GM12878 (cell line): ENCODE results near the gene FGD5. TPM values are rescaled to one million over a fixed set of nuclear protein-coding genes. Genes with fewer than 3 reads are reported as not detected.

Experiments used
- ATAC-seq: fragments of 200-7000 bp; cut with Tn5 transposase; 3 replicates; pipeline ENCODE4 v1.9.1; 2020; ENCODE audit warnings: mild to moderate bottlenecking, moderate library complexity
- BruUV-seq: library from RNA; stranded (reverse); fragments of 400-500 nt; replicated peaks from 2 replicates; lab custom pipeline; 2021; lab: Mats Ljungman, UMichigan
- CTCF ChIA-PET: fragments of 300-600 bp; sonication (Branson Sonifier 250); formaldehyde crosslinking; extraction: SDS; loops from one replicate; lab custom pipeline; 2021; ENCODE audit warnings: inconsistent platforms; lab: Yijun Ruan, JAX
- POLR2A ChIA-PET: fragments of 350-600 bp; formaldehyde crosslinking; extraction: SDS; loops from one replicate; lab custom pipeline; 2021; ENCODE audit warnings: inconsistent platforms; lab: Charles Lee
- RAD21 ChIA-PET: fragments of 300-600 bp; sonication (Branson Sonifier 250); formaldehyde crosslinking; loops from one replicate; lab custom pipeline; 2023; ENCODE audit warnings: antibody characterized with exemption; ENCODE audit not compliant: unreplicated experiment; lab: Charles Lee
- SMC1A ChIA-PET: fragments of 300-600 bp; sonication (Branson Sonifier 250); formaldehyde crosslinking; loops from one replicate; lab custom pipeline; 2023; ENCODE audit not compliant: unreplicated experiment, uncharacterized antibody; lab: Charles Lee
- DNase-seq: peaks from one replicate; pipeline ENCODE4 v3.0.0-alpha.2; 2011; ENCODE audit warnings: low read depth, low spot score
- FAIRE-seq: peaks from 3 replicates; lab custom pipeline; 2011; peaks lifted over from hg19 to GRCh38; lab: Jason Lieb, UNC
- H2AFZ ChIP-seq: 2 replicates; pipeline ENCODE4 v1.6.0; 2011; ENCODE audit warnings: low read depth, low read length, control low read depth; ENCODE audit not compliant: control insufficient read depth
- H3K27ac ChIP-seq: 2 replicates; pipeline ENCODE4 v1.5.1; 2011; ENCODE audit warnings: control low read depth; ENCODE audit not compliant: control insufficient read depth, insufficient read depth
- H3K27me3 ChIP-seq, 2 experiments: replicated peaks in 1 of 2; 2 replicates each; pipeline versions ENCODE4 v1.6.0 to v1.6.1; 2011; ENCODE audit warnings: low read length in 1 of 2; ENCODE audit not compliant: control insufficient read depth in 2 of 2, insufficient read depth in 2 of 2
- H3K36me3 ChIP-seq, 2 experiments: 2 replicates each; pipeline ENCODE4 v1.5.1; 2011; ENCODE audit warnings: low read length in 1 of 2; ENCODE audit not compliant: control insufficient read depth in 2 of 2, insufficient read depth in 2 of 2
- H3K4me1 ChIP-seq: 2 replicates; pipeline ENCODE4 v1.6.1; 2011; ENCODE audit warnings: mild to moderate bottlenecking, low read length, moderate library complexity, mixed read lengths; ENCODE audit not compliant: control insufficient read depth, insufficient read depth
- H3K4me2 ChIP-seq: 2 replicates; pipeline ENCODE4 v1.6.0; 2011; ENCODE audit warnings: control low read depth; ENCODE audit not compliant: control insufficient read depth, insufficient read depth
- H3K4me3 ChIP-seq: fragments of 200-600 bp; sonication (generic); 2 replicates; pipeline ENCODE4 v1.5.1; 2016
- H3K79me2 ChIP-seq: 2 replicates; pipeline ENCODE4 v1.6.0; 2011; ENCODE audit warnings: low read length; ENCODE audit not compliant: control insufficient read depth, insufficient read depth
- H3K9ac ChIP-seq: 2 replicates; pipeline ENCODE4 v1.8.0; 2011; ENCODE audit warnings: low read length, control low read depth, mixed read lengths; ENCODE audit not compliant: control insufficient read depth, insufficient read depth
- H3K9me3 ChIP-seq: replicated peaks from 3 replicates; pipeline ENCODE4 v1.5.1; 2011; ENCODE audit warnings: mild to moderate bottlenecking, low read length; ENCODE audit not compliant: control insufficient read depth, insufficient read depth
- H4K20me1 ChIP-seq: 2 replicates; pipeline ENCODE4 v1.6.0; 2011; ENCODE audit not compliant: control insufficient read depth, insufficient read depth
- ATF7 ChIP-seq: fragments of 450-650 bp; IDR thresholded peaks from 2 replicates; pipeline ENCODE4 v1.6.1; 2016; ENCODE audit warnings: low read depth, mild to moderate bottlenecking
- BMI1 ChIP-seq: fragments of 450-650 bp; IDR thresholded peaks from 2 replicates; pipeline ENCODE4 v1.6.1; 2016; ENCODE audit warnings: mild to moderate bottlenecking, moderate library complexity, borderline replicate concordance
- HCFC1 ChIP-seq: fragments of 150-350 bp; IDR thresholded peaks from 2 replicates; pipeline ENCODE4 v1.6.1; 2014; ENCODE audit warnings: low read length
- NFIC ChIP-seq: IDR thresholded peaks from 2 replicates; pipeline ENCODE4 v1.6.1; 2012; ENCODE audit warnings: low read depth, mild to moderate bottlenecking, inconsistent platforms, low read length, moderate library complexity
- NR2F1 ChIP-seq: fragments of 450-650 bp; conservative IDR thresholded peaks from 2 replicates; pipeline ENCODE4 v1.6.1; 2017; ENCODE audit warnings: mild to moderate bottlenecking
- POLR2A ChIP-seq: IDR thresholded peaks from 2 replicates; pipeline ENCODE4 v1.6.1; 2011; ENCODE audit warnings: low read depth, mild to moderate bottlenecking, low read length
- RAD21 ChIP-seq: IDR thresholded peaks from 2 replicates; pipeline ENCODE4 v1.6.1; 2011; ENCODE audit warnings: mild to moderate bottlenecking, low read depth, low read length, moderate library complexity; ENCODE audit not compliant: insufficient read depth
- RB1 ChIP-seq: fragments of 450-650 bp; formaldehyde crosslinking; IDR thresholded peaks from 2 replicates; pipeline ENCODE4 v1.6.1; 2017; ENCODE audit warnings: mild to moderate bottlenecking, borderline replicate concordance
- RUNX3 ChIP-seq: IDR thresholded peaks from 2 replicates; pipeline ENCODE4 v1.6.1; 2012; ENCODE audit warnings: low read length, inconsistent platforms
- SMC3 ChIP-seq: IDR thresholded peaks from 2 replicates; pipeline ENCODE4 v1.6.1; 2011; ENCODE audit warnings: low read length, improper control_type of control experiment, borderline replicate concordance
- SUZ12 ChIP-seq: fragments of 200-600 bp; sonication (generic); IDR thresholded peaks from one replicate; pipeline ENCODE4 v1.6.1; 2018; ENCODE audit warnings: antibody characterized with exemption, mild to moderate bottlenecking; ENCODE audit not compliant: unreplicated experiment
- YY1 ChIP-seq: IDR thresholded peaks from 2 replicates; pipeline ENCODE4 v1.6.1; 2011; ENCODE audit warnings: low read depth, mild to moderate bottlenecking, low read length
- ZNF622 ChIP-seq: fragments of 450-650 bp; IDR thresholded peaks from 2 replicates; pipeline ENCODE4 v1.6.1; 2017; ENCODE audit warnings: mild to moderate bottlenecking, inconsistent platforms
- WGBS: methylation state at CpG from one replicate; pipeline ENCODE4 v1.1.6; 2016; ENCODE audit warnings: low lambda C conversion rate; ENCODE audit not compliant: insufficient replicate concordance, insufficient coverage; ENCODE audit errors: missing lambda C conversion rate; 5-methylcytosine and 5-hydroxymethylcytosine counted together
- in situ Hi-C: fragments of 300-500 bp; cut with MboI; formaldehyde crosslinking; loops from 9 replicates; pipeline ENCODE4 v1.14.3; 2018; ENCODE audit warnings: mixed read lengths
- intact Hi-C: fragments of 100-400 bp; cut with micrococcal nuclease; formaldehyde crosslinking; loops from one replicate; pipeline ENCODE4 v1.14.2; 2022; ENCODE audit not compliant: unreplicated experiment
- polyA plus RNA-seq, 11 experiments: library from polyadenylated mRNA; depleted of rRNA in 4 of 11; unstranded in 6 of 11; stranded (reverse) in 5 of 11; fragments of >200 nt; fragmentation: Nextera tagmentation in 4 of 11; fragmentation: Illumina TruSeq in 1 of 11; extraction: Ambion mirVana in 4 of 11; extraction: Trizol in 1 of 11; gene quantifications; 1 replicate in 1 of 11; 2 replicates in 10 of 11; pipeline versions ENCODE4 v1.2.1 to v1.2.3, GENCODE V29; 2011 to 2016; ENCODE audit warnings: inconsistent platforms in 2 of 11, missing spikeins in 2 of 11, low read depth in 1 of 11
- total RNA-seq, 4 experiments: library from RNA; depleted of rRNA in 3 of 4; stranded (reverse); fragments of >200 nt in 3 of 4; fragmentation: Illumina TruSeq in 1 of 4; extraction: Trizol in 1 of 4; gene quantifications; 2 replicates each; pipeline versions ENCODE4 v1.2.1 to v1.2.3, GENCODE V29; 2013 to 2021
- TF ChIP-seq, protein P1 (sequence below): fragments of 450-650 bp; IDR thresholded peaks from 2 replicates; pipeline ENCODE4 v1.6.1; 2018; ENCODE audit warnings: mild to moderate bottlenecking, low read depth, moderate library complexity; ENCODE audit not compliant: partially characterized antibody
- TF ChIP-seq, protein P2 (sequence below): fragments of 150-350 bp; IDR thresholded peaks from 2 replicates; pipeline ENCODE4 v1.6.1; 2014; ENCODE audit warnings: mild to moderate bottlenecking, low read depth, low read length
- TF ChIP-seq, protein P3 (sequence below), 3 experiments: IDR thresholded peaks in 2 of 3; conservative IDR thresholded peaks in 1 of 3; 2 replicates each; pipeline ENCODE4 v1.5.1; 2011; ENCODE audit warnings: low read depth in 3 of 3, low read length in 3 of 3, mild to moderate bottlenecking in 3 of 3, control low read depth in 2 of 3, moderate library complexity in 2 of 3, inconsistent platforms in 1 of 3, mixed read lengths in 1 of 3; ENCODE audit not compliant: control insufficient read depth in 2 of 3, insufficient read depth in 1 of 3; ENCODE audit errors: extremely low read depth in 1 of 3

Gene FGD5
- total and polyA plus RNA-seq, 10 of the 15 experiments (the other 5 are each of a cell fraction or from before 2014, with no cell fraction given): 0.03 to 0.13 (median 0.11) TPM; not detected in 3

DNA sequence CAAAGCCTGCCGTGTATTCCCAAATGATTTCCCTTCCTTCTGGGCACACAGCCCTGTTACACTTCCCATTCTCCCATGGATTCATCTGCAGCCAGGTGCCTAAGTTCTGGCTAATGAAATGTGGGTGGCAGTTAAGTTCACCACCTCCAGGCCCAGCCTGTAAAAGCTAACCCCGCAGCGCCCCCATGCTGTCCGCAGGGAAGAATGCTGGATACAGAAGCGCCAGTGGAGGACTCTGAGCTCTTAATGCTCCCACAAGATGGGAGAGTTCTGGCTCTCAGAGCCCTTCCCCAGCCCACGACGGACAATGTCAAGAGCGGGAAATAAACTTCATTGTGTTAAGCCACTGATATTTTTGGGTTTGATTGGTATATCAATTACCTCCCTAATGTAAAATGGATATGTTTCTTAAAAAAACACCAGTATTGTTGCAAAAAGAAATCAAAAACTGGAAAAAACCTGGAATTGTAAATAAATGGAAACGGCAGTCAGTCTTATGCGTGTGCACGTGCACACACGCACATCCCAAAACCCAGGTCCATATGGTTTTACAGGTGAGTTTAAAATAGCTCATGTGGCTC is 37.7 kb upstream of the FGD5 start:
- intact Hi-C loops (loop anchor here (1.0 to 2.0 kb wide), 4 partner anchors 108 to 520 kb away; no protein-coding TSS in a partner anchor), in situ Hi-C loops (loop anchor here (5.0 kb wide), 1 partner anchor 109 kb away; no protein-coding TSS in a partner anchor)
- no TSS peak for BruUV-seq
- ChIA-PET CTCF (interaction anchor here (0.6 to 7.4 kb wide), 69 partner anchors 10 to 1778 kb away, joined by 3 to 321 read pairs (median 5); partner anchors contain the start of genes C3orf20, CCDC174 and NR2C2), SMC1A (interaction anchor here (0.5 to 9.7 kb wide), 53 partner anchors 10 to 884 kb away, joined by 3 to 274 read pairs (median 5); partner anchors contain the start of genes C3orf20 and CCDC174), POLR2A (interaction anchor here (1.0 to 1.4 kb wide), 3 partner anchors 99 to 144 kb away, joined by 3 to 4 read pairs (median 4); partner anchors contain the start of gene C3orf20), RAD21 (interaction anchor here (0.6 to 6.2 kb wide), 31 partner anchors 9 to 1796 kb away, joined by 3 to 197 read pairs (median 5); partner anchors contain the start of genes C3orf20 and CCDC174)
- Histone ChIP-seq H3K27me3 (no peaks in the 10 kb centered on the region; a peak in 1 of 4 replicates), H3K4me3 (no peak overlapping the region), H3K4me2 (no peak overlapping the region), H3K9me3 (no peaks in the 10 kb centered on the region; the same call in 2 of the 3 replicates), H4K20me1 (no peaks in the 10 kb centered on the region), H3K4me1 (no peaks in the 10 kb centered on the region), H2AFZ (no peak overlapping the region), H3K36me3 (no peaks in the 10 kb centered on the region), H3K79me2 (no peaks in the 10 kb centered on the region), H3K27ac (no peak overlapping the region), H3K9ac (no peak overlapping the region)
- WGBS: 0% methylated on average over 12 of the region's 12 CpGs
- DNase-seq (peak; percentile 31), FAIRE-seq (peak; percentile 75), ATAC-seq (peak; percentile 100)
- no peak for TF ChIP-seq POLR2A
- peak; percentile 99 for TF ChIP-seq RAD21
- no peak for TF ChIP-seq ATF7
- TF ChIP-seq RUNX3: peak; percentile 35; the same call in 1 of the 2 replicates
- peak; percentile 68 for TF ChIP-seq YY1
- TF ChIP-seq, protein P1, sequence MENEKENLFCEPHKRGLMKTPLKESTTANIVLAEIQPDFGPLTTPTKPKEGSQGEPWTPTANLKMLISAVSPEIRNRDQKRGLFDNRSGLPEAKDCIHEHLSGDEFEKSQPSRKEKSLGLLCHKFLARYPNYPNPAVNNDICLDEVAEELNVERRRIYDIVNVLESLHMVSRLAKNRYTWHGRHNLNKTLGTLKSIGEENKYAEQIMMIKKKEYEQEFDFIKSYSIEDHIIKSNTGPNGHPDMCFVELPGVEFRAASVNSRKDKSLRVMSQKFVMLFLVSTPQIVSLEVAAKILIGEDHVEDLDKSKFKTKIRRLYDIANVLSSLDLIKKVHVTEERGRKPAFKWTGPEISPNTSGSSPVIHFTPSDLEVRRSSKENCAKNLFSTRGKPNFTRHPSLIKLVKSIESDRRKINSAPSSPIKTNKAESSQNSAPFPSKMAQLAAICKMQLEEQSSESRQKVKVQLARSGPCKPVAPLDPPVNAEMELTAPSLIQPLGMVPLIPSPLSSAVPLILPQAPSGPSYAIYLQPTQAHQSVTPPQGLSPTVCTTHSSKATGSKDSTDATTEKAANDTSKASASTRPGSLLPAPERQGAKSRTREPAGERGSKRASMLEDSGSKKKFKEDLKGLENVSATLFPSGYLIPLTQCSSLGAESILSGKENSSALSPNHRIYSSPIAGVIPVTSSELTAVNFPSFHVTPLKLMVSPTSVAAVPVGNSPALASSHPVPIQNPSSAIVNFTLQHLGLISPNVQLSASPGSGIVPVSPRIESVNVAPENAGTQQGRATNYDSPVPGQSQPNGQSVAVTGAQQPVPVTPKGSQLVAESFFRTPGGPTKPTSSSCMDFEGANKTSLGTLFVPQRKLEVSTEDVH: no peak
- TF ChIP-seq RB1: 0 out of 2 replicates have a peak, but pooled peaks have one; percentile 37
- TF ChIP-seq, protein P2, sequence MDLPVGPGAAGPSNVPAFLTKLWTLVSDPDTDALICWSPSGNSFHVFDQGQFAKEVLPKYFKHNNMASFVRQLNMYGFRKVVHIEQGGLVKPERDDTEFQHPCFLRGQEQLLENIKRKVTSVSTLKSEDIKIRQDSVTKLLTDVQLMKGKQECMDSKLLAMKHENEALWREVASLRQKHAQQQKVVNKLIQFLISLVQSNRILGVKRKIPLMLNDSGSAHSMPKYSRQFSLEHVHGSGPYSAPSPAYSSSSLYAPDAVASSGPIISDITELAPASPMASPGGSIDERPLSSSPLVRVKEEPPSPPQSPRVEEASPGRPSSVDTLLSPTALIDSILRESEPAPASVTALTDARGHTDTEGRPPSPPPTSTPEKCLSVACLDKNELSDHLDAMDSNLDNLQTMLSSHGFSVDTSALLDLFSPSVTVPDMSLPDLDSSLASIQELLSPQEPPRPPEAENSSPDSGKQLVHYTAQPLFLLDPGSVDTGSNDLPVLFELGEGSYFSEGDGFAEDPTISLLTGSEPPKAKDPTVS: no peak
- no peak for TF ChIP-seq BMI1
- TF ChIP-seq, protein P3, sequence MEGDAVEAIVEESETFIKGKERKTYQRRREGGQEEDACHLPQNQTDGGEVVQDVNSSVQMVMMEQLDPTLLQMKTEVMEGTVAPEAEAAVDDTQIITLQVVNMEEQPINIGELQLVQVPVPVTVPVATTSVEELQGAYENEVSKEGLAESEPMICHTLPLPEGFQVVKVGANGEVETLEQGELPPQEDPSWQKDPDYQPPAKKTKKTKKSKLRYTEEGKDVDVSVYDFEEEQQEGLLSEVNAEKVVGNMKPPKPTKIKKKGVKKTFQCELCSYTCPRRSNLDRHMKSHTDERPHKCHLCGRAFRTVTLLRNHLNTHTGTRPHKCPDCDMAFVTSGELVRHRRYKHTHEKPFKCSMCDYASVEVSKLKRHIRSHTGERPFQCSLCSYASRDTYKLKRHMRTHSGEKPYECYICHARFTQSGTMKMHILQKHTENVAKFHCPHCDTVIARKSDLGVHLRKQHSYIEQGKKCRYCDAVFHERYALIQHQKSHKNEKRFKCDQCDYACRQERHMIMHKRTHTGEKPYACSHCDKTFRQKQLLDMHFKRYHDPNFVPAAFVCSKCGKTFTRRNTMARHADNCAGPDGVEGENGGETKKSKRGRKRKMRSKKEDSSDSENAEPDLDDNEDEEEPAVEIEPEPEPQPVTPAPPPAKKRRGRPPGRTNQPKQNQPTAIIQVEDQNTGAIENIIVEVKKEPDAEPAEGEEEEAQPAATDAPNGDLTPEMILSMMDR (IDR thresholded peaks at IDR 0.05 in 2 of 3, conservative IDR thresholded peaks at IDR 0.05 in 1 of 3; ENCODE audit: control insufficient read depth in 2 of 3, extremely low read depth in 1 of 3, insufficient read depth in 1 of 3, low read depth in 3 of 3, low read length in 3 of 3): peak; percentile 80 to 93 (median 87)
- no peak for TF ChIP-seq ZNF622
- TF ChIP-seq SUZ12: no peak
- TF ChIP-seq SMC3: peak; percentile 93
- TF ChIP-seq NR2F1: no peak
- TF ChIP-seq NFIC: no peak
- TF ChIP-seq HCFC1: no peak
